HepG2 (cell line): Measurements from ENCODE around the gene TMEM87A. TPM values are rescaled to one million over a fixed set of nuclear protein-coding genes. Genes with fewer than 3 reads are reported as not detected.

Experiments used
- ARID2 ChIP-seq: sonication (generic); formaldehyde crosslinking; IDR thresholded peaks from 2 replicates; pipeline ENCODE4 v1.8.1; 2022; ENCODE audit warnings: mild to moderate bottlenecking, missing genetic modification reagents, borderline replicate concordance
- GATAD1 ChIP-seq: IDR thresholded peaks from 2 replicates; pipeline ENCODE4 v1.6.1; 2016; ENCODE audit warnings: missing genetic modification reagents, missing compliant biosample characterization
- GMEB1 ChIP-seq: sonication (generic); formaldehyde crosslinking; IDR thresholded peaks from 2 replicates; pipeline ENCODE4 v1.5.1; 2020; ENCODE audit warnings: missing genetic modification reagents, mild to moderate bottlenecking, borderline replicate concordance
- HMGXB3 ChIP-seq: sonication (generic); formaldehyde crosslinking; IDR thresholded peaks from 2 replicates; pipeline ENCODE4 v1.4.0; 2020; ENCODE audit warnings: missing genetic modification reagents, borderline replicate concordance
- IRF2 ChIP-seq: IDR thresholded peaks from 2 replicates; pipeline ENCODE4 v1.6.1; 2018; ENCODE audit warnings: missing genetic modification reagents, missing compliant biosample characterization
- KAT2B ChIP-seq: fragments of 150-350 bp; IDR thresholded peaks from 2 replicates; pipeline ENCODE4 v1.6.1; 2014; ENCODE audit warnings: low read depth, low read length, borderline replicate concordance
- MAF1 ChIP-seq: sonication (generic); formaldehyde crosslinking; IDR thresholded peaks from 2 replicates; pipeline ENCODE4 v1.5.0; 2020; ENCODE audit warnings: missing genetic modification reagents, borderline replicate concordance
- MAFK ChIP-seq, 2 experiments: IDR thresholded peaks in 1 of 2; conservative IDR thresholded peaks in 1 of 2; 2 replicates each; pipeline ENCODE4 v1.6.1; 2011; ENCODE audit warnings: improper control_type of control experiment in 2 of 2, low read length in 2 of 2
- MXD4 ChIP-seq: IDR thresholded peaks from 2 replicates; pipeline ENCODE4 v1.6.1; 2016; ENCODE audit warnings: mild to moderate bottlenecking, missing biosample characterization, missing genetic modification reagents
- POLR2AphosphoS5 ChIP-seq: IDR thresholded peaks from 2 replicates; pipeline ENCODE4 v1.6.1; 2012; ENCODE audit warnings: low read depth, low read length
- RFXANK ChIP-seq: IDR thresholded peaks from 2 replicates; pipeline ENCODE4 v1.6.1; 2016
- SCMH1 ChIP-seq: sonication (generic); formaldehyde crosslinking; IDR thresholded peaks from 2 replicates; pipeline ENCODE4 v1.9.0; 2021; ENCODE audit warnings: missing genetic modification reagents, mild to moderate bottlenecking, borderline replicate concordance
- ZBTB25 ChIP-seq: IDR thresholded peaks from 2 replicates; pipeline ENCODE4 v1.6.1; 2018; ENCODE audit warnings: missing genetic modification reagents
- ZNF296 ChIP-seq: sonication (generic); formaldehyde crosslinking; conservative IDR thresholded peaks from 2 replicates; pipeline ENCODE4 v1.5.0; 2020; ENCODE audit warnings: mild to moderate bottlenecking, missing genetic modification reagents
- ZNF567 ChIP-seq: sonication (generic); formaldehyde crosslinking; IDR thresholded peaks from 2 replicates; pipeline ENCODE4 v1.8.1; 2023; ENCODE audit warnings: mild to moderate bottlenecking, missing genetic modification reagents, borderline replicate concordance
- ZNF709 ChIP-seq: sonication (generic); formaldehyde crosslinking; IDR thresholded peaks from 2 replicates; pipeline ENCODE4 v1.5.0; 2020; ENCODE audit warnings: mild to moderate bottlenecking, missing genetic modification reagents
- polyA plus RNA-seq, 8 experiments: library from polyadenylated mRNA; depleted of rRNA in 3 of 8; stranded (reverse) in 7 of 8; unstranded in 1 of 8; fragments of >200 nt; fragmentation: Illumina TruSeq in 4 of 8; extraction: Trizol in 4 of 8; gene quantifications; 2 replicates each; pipeline versions ENCODE4 v1.2.1 to v1.2.3, GENCODE V29; 2011 to 2016; ENCODE audit warnings: low read depth in 4 of 8, missing spikeins in 1 of 8, mixed read lengths in 1 of 8; ENCODE audit not compliant: insufficient read depth in 1 of 8
- total RNA-seq, 5 experiments: library from RNA; depleted of rRNA; stranded (reverse); fragments of >200 nt; fragmentation: Illumina TruSeq; extraction: Trizol; gene quantifications; 2 replicates each; pipeline ENCODE4 v1.2.3, GENCODE V29; 2016; ENCODE audit warnings: low read depth in 1 of 5
- TF ChIP-seq, protein P1 (sequence below): sonication (generic); formaldehyde crosslinking; IDR thresholded peaks from 2 replicates; pipeline ENCODE4 v1.5.0; 2020; ENCODE audit warnings: mild to moderate bottlenecking, low read depth, missing genetic modification reagents, borderline replicate concordance
- TF ChIP-seq, protein P2 (sequence below): sonication (generic); formaldehyde crosslinking; IDR thresholded peaks from 2 replicates; pipeline ENCODE4 v1.9.0; 2021; ENCODE audit warnings: missing genetic modification reagents, mild to moderate bottlenecking, borderline replicate concordance

TMEM87A gene
- total and polyA plus RNA-seq, 2 of the 13 experiments (the other 11 are each of a cell fraction or from before 2014, with no cell fraction given), result 20.2 to 42.8 TPM

- TF ChIP-seq IRF2 (CRISPR knock-in tag) (peak; percentile 78), KAT2B (no peak), MXD4 (CRISPR knock-in tag) (0 out of 2 replicates have a peak, but pooled peaks have one; percentile 34), GMEB1 (peak; percentile 90), GATAD1 (CRISPR knock-in tag) (peak; percentile 93), ZNF296 (no peak; the same call in 1 of the 2 replicates), ARID2 (CRISPR knock-in tag) (peak; percentile 98), HMGXB3 (no peak; the same call in 1 of the 2 replicates), SCMH1 (no peak), ZBTB25 (CRISPR knock-in tag) (peak; percentile 93), MAFK (conservative IDR thresholded peaks at IDR 0.05 in 1 of 2, IDR thresholded peaks at IDR 0.05 in 1 of 2; ENCODE audit: low read length in 2 of 2) (no peak), POLR2AphosphoS5 (peak; percentile 91), RFXANK (peak; percentile 17; the same call in 1 of the 2 replicates), MAF1 (CRISPR knock-in tag) (peak; percentile 80; the same call in 1 of the 2 replicates), ZNF709 (CRISPR knock-in tag) (no peak), ZNF567 (CRISPR knock-in tag) (no peak)
- TF ChIP-seq, protein P1, sequence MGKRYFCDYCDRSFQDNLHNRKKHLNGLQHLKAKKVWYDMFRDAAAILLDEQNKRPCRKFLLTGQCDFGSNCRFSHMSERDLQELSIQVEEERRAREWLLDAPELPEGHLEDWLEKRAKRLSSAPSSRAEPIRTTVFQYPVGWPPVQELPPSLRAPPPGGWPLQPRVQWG (CRISPR knock-in tag), result no peak
- TF ChIP-seq, protein P2, sequence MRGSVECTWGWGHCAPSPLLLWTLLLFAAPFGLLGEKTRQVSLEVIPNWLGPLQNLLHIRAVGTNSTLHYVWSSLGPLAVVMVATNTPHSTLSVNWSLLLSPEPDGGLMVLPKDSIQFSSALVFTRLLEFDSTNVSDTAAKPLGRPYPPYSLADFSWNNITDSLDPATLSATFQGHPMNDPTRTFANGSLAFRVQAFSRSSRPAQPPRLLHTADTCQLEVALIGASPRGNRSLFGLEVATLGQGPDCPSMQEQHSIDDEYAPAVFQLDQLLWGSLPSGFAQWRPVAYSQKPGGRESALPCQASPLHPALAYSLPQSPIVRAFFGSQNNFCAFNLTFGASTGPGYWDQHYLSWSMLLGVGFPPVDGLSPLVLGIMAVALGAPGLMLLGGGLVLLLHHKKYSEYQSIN (CRISPR knock-in tag), result 0 out of 2 replicates have a peak, but pooled peaks have one; percentile 46
These were observed at the start of gene TMEM87A, which contains the start of gene GANC (continued) for GRCh38 chr15:42272939-42273899.
